ENCODE results near the gene CEACAM7.
"Not testable (repeated sequence)": the region's sequence is repeated elsewhere in the genome, so short reads cannot be mapped to it uniquely, and the experiment has no call there.

Gene CEACAM7

DNA sequence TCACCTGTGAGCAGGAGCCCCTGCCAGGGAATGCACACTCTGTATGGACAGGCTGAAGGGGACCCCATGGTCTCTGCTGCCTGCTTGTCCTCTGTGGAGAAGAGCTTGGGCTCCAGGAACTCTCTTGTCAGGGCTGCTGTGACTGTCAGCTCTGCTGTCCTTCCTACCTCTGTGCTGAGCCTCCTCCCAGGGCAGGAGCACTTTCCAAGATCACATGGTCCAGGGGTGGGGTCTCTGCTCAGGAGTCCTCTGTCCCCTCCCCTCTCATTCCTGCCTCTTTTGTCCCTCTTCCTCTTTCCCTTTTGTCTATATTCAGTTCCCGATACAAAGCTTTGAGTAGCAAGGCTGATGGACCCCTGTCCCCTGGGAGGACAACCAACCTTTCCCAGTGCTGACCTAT, at the start of gene CEACAM7:
Gene CEACAM7, minus strand, starts transcription at position 173 of the 400 bp plus-strand sequence. Its CDS starts 105 bp downstream, at position 68.
- no peak for DNase-seq

DNA sequence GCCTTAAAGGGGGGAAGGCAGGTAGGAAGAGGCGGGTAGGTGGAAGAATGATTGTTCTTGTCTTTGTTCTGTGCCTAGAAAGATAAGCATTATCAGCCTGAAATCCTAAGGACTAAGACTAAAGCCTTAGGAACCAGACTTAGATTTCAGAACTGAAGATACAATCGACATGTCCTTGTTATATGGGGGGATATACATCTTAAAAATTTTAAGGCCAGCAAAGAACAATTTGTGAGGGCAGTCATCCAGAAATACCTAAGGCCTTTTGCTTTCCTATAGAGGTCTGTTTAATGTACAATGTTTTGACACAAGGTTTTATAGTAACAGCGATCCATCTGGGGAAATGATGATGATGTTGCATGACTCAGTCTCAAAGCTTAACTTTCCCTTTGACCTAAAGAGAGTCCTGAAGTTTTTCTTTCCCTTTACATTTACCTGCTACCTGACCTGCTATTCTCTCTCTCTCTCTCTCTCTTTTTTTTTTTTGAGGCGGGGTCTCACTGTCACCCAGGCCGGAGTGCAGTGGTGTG, 47.1 kb upstream of the CEACAM7 start:
- DNase-seq = no peak

- no peak for DNase-seq
Observed at GRCh38 chr19:41734585-41734984, 46.5 kb upstream of the CEACAM7 start.

DNA sequence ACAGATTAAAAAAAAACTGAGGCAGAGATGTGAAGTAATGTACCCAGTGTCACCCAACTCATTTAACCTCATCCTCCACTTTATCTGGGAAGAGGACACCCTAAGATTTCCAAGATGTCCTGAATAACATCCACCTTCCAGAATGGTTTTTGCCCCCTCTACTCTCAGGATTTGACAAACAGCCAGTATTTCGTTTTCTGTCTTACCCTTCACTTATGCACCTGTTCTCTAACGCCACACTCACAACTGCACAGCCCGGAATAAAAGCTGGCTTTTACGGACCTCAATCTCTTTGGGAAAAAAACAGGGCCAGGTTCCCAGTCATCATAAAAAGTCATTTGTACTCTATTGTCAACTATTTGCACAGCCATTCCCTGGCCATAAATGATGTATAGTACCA, 46.1 kb upstream of the CEACAM7 start:
- no peak for DNase-seq

- DNase-seq = no peak
Observed at GRCh38 chr19:41726493-41726892, 38.4 kb upstream of the CEACAM7 start.

DNA sequence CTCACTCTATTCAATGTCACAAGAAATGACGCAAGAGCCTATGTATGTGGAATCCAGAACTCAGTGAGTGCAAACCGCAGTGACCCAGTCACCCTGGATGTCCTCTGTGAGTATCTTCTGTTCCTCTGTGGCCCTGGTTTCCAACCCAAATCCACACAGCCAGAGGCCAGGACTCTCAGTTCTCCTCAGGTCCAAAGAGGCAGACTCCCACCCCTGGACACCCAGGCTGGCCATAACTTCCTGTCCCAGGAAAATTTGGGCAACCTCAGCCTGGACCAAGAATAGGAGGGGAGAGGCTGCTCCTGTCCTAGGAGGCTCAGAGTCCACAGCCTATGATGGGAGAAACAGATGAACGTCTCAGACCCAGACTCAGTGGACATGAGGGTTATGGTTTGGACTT, 32.0 kb upstream of the CEACAM7 start:
- DNase-seq = no peak

DNA sequence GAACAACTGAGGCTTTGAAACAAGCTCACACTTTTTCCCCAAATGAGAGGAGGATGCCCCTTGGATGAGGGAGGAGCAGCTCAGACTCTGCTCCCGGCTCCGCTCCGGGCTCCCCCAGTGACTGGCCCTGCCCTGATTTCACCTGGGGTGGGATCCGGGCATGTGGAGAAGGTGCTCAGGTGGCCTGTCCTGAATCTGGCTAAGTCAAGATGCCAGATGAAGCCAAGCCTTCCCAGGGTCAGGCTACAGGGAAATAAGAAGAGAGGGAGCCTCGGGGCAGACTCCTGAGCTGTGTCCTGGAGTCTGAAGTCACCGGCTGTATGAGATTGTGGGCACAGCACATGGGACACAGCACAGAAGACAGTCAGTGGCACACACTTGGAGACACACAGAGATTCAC, 30.7 kb upstream of the CEACAM7 start:
- no peak for DNase-seq

DNA sequence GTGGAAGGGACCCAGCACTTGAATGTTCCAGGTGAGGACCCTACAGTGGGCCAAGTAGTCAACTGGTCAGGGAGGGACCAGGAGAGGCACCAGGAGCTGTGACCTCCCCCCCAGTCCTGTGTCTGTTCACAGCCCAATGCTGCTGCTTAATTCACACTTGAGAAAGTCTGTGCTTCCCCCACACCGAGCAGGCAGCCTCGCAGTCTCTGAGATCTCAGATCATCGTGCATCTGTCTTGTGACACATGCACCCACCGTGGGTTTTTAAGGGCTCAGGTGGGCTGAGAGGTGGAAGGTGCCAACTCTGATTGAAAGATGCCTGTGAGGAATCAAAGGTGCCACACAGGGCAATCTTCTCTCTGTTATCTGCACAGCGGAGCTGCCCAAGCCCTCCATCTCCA, 26.5 kb upstream of the CEACAM7 start:
- DNase-seq = no peak

DNA sequence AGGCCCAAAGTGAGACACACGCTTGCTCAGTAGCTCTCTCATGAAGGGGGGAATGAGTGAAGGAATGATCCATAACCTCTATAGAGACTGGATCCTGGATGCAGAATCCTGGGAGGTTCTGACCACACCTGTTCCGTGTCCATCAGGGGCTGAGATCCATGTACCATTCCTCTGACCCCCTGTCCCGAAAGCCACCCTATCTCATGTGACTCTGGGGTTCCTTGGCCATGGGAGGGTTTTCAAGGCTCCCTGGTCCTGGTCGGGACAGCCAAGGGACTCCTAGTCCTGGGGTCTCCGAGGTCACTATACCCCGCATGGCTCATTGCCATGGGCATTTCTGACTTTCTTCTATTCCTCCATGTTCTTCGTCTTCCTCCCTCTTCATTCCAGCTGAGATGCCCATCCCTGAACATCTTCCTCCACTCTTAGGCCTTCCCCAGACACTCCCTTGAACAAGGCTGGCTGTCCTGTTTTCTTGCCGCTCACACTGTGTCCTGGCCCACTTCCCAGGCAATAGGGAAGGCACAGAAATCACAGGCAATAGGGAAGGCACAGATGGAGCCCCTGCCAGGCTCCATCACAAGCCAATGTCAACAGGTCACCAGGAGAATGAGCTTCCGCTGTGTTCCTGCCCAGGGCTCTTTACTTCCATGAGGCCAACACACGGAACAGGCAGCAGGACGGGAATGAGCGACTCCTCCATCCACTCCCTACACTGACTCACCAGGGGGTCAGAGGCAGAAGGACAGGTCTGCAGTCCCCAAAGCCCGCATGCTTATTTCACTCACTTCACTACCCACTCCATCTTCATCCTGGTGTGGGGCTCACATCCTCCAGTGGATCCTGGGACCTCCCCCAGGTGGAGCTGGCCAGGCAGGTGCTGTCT, 23.5 kb upstream of the CEACAM7 start:
- DNase-seq = no peak

DNA sequence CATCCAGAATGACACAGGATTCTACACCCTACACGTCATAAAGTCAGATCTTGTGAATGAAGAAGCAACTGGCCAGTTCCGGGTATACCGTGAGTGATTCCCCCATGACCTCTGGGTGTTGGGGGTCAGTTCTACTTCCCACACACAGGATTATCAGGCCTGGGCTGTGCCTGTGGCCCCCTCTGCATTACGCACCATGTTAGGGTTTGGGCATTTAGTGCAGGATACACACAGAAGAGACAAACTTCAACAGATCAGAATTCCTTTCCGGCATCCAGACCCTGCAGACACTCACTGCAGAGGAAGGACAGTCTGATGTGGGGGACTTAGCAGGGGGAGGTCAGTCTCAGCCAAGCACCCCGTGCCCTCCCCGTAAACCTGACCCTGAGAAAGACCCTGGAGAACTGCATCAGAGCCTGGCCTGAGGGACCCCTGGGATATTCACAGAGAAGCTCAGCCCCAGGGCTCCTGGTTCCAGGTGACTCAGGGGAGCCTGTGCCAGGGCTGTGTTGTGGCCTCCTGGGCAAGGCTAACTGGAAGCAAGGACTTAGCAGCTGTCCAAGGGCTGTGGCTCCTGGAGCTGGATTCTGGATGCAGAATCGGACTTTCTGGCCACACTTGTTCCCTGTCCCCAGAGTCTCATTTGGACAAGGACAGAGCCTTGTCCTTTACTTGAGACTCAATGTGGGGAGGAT, 22.0 kb upstream of the CEACAM7 start:
- no peak for DNase-seq

GRCh38 chr19:41709516-41709915, 21.4 kb upstream of the CEACAM7 start:
- DNase-seq = not testable (repeated sequence)

GRCh38 chr19:41708481-41708880, 20.4 kb upstream of the CEACAM7 start, which contains the start of gene CEACAM5:
CEACAM5 (plus strand) TSS chr19:41708626; CDS start chr19:41708732, 106 bp downstream.
- no peak for DNase-seq

DNA sequence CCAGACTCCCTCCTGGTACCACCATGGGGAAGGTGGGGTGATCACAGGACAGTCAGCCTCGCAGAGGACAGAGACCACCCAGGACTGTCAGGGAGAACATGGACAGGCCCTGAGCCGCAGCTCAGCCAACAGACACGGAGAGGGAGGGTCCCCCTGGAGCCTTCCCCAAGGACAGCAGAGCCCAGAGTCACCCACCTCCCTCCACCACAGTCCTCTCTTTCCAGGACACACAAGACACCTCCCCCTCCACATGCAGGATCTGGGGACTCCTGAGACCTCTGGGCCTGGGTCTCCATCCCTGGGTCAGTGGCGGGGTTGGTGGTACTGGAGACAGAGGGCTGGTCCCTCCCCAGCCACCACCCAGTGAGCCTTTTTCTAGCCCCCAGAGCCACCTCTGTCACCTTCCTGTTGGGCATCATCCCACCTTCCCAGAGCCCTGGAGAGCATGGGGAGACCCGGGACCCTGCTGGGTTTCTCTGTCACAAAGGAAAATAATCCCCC, 19.9 kb upstream of the CEACAM7 start:
- no peak for DNase-seq

DNA sequence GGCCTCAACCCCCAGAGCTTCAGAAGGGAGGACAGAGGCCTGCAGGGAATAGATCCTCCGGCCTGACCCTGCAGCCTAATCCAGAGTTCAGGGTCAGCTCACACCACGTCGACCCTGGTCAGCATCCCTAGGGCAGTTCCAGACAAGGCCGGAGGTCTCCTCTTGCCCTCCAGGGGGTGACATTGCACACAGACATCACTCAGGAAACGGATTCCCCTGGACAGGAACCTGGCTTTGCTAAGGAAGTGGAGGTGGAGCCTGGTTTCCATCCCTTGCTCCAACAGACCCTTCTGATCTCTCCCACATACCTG, 19.4 kb upstream of the CEACAM7 start:
- no peak for DNase-seq

- peak; percentile 57 for DNase-seq
Observed at GRCh38 chr19:41706741-41707501, 18.9 kb upstream of the CEACAM7 start.

- DNase-seq = no peak
Observed at GRCh38 chr19:41705393-41706174, 17.5 kb upstream of the CEACAM7 start.

DNA sequence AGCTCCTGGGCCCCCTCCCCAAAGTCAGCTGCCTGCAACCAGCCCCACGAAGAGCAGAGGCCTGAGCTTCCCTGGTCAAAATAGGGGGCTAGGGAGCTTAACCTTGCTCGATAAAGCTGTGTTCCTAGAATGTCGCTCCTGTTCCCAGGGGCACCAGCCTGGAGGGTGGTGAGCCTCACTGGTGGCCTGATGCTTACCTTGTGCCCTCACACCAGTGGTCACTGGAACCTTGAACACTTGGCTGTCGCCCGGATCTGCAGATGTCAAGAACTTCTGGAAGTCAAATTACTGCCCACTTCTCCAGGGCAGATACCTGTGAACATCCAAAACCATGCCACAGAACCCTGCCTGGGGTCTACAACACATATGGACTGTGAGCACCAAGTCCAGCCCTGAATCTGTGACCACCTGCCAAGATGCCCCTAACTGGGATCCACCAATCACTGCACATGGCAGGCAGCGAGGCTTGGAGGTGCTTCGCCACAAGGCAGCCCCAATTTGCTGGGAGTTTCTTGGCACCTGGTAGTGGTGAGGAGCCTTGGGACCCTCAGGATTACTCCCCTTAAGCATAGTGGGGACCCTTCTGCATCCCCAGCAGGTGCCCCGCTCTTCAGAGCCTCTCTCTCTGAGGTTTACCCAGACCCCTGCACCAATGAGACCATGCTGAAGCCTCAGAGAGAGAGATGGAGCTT, 15.7 kb upstream of the CEACAM7 start:
- no peak for DNase-seq

DNA sequence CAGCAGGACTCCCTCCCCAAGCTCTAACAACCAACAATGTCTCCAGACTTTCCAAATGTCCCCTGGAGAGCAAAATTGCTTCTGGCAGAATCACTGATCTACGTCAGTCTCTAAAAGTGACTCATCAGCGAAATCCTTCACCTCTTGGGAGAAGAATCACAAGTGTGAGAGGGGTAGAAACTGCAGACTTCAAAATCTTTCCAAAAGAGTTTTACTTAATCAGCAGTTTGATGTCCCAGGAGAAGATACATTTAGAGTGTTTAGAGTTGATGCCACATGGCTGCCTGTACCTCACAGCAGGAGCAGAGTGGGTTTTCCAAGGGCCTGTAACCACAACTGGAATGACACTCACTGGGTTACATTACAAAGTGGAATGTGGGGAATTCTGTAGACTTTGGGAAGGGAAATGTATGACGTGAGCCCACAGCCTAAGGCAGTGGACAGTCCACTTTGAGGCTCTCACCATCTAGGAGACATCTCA, 14.1 kb upstream of the CEACAM7 start:
- no peak for DNase-seq

- DNase-seq = no peak
Observed at GRCh38 chr19:41701401-41702075, 13.5 kb upstream of the CEACAM7 start.

DNA sequence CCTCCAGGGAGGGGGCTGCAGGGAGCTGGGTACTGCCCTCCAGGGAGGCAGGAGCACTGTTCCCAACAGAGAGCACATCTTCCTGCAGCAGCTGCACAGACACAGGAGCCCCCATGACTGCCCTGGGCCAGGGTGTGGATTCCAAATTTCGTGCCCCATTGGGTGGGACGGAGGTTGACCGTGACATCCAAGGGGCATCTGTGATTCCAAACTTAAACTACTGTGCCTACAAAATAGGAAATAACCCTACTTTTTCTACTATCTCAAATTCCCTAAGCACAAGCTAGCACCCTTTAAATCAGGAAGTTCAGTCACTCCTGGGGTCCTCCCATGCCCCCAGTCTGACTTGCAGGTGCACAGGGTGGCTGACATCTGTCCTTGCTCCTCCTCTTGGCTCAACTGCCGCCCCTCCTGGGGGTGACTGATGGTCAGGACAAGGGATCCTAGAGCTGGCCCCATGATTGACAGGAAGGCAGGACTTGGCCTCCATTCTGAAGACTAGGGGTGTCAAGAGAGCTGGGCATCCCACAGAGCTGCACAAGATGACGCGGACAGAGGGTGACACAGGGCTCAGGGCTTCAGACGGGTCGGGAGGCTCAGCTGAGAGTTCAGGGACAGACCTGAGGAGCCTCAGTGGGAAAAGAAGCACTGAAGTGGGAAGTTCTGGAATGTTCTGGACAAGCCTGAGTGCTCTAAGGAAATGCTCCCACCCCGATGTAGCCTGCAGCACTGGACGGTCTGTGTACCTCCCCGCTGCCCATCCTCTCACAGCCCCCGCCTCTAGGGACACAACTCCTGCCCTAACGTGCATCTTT, 12.5 kb upstream of the CEACAM7 start:
- no peak for DNase-seq
